Measurements from ENCODE around the gene MAP7D1.
A peak's percentile ranks its signal among the peaks of the same experiment; 100 is the strongest.
"Not testable (repeated sequence)": the region's sequence is repeated elsewhere in the genome, so short reads cannot be mapped to it uniquely, and the experiment has no call there.

The MAP7D1 gene

DNA sequence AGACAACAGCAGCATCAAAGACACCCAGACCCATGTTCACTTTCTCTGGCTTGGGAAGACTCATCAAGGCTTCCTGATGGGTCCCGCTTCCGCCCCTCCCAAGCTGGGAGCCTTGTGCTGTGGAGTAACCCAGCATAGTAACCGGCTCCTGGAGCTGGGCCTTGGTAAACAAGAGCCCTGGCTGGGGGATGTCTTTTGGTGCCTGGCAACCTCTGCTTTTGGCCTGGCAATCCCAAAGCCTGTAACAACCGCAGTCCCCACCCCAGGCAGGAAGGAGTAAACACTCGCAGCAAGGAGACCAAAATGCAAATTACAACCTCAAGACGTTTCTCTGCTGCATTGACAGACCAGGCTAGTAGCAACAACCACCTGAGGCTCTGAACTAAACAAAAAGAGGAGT, 51.4 kb downstream of the MAP7D1 start:
- DNase-seq, result no peak

DNA sequence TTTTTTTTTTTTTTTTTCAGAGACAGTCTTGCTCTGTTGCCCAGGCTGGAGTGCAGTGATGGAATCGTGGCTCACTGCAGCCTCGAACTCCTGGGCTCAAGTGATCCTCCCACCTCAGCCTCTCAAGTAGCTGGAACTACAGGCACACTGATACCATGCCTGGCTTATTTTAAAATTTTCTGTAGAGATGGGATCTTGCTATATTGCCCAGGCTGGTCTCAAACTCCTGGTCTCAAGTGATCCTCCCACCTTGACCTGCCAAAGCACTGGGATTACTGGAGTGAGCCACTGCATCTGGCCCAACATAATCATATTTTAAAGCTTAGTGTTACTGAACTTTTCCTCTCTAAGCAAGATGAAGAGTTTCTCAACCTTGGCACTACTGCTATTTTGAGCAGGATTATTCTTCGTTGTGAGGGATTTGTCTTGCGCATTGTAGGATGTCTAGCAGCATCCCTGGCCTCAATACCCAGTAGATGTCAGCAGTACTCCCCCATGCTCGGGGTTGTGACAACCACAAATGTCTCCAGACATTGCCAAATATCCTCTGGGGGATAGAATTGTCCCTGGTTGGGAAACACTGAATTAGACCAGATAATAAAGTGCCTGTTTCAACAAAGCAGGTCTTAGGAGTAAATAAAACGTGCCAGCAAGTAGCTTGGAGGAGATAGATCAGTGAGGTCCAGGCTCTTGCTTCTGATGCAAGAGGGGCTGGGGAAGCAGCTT, 53.2 kb downstream of the MAP7D1 start:
- no peak for DNase-seq

DNA sequence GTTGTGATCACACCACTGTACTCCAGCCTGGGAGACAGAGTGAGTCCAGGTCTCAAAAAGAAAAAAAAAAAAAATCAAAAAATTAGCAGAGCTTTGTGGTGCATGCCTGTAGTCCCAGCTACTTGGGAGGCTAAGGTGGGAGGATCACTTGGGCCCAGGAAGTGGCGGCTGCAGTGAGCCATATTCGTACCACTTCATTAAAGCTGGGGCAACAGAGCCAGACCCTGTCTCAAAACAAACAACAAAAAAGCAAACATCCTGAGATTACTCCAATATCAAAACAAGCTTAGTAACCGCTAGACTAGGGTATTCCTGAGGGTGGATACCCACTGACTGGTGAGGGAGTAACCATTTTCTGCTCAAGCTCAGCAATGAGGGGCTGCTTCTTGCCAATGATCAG, 55.3 kb downstream of the MAP7D1 start:
- DNase-seq, result no peak

DNA sequence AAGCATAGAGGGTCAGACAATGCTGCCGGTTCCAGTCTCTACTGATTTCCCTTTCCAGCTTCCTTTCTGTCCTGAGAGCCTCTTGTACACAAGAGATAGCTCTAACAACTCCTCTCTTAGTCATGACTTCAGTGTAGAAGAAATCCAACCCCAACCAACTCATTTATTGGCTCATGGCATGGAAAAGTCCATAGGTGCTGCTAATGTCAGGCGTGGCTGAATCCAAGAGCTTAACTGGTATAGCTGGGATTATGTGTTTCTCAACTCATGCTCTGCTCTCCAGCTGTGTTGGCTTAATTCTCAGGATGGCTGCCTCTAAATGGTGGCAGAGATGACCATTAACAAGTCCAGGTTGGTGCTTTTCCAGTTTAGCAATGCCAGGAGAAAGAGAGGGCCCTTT, 55.9 kb downstream of the MAP7D1 start:
- no peak for DNase-seq

DNA sequence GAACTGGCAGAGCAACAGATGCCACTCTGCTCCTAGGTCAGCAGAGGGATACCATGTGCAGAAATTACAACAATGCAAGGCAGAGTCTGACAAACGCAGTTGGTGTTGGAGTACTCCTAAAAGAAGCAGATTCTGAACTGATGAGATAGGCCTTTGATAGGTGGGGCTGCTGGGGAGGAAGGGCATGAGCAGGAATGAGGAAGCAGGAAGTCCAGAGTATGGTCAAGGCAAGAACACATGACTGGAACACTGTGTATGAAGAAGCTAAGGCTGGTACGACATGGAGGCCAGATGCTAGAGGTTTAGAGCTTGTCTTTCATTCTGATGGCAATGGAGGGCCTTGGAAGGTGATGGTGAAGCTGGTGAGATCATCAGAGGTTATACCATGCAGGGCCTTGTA, 56.8 kb downstream of the MAP7D1 start:
- no peak for DNase-seq

DNA sequence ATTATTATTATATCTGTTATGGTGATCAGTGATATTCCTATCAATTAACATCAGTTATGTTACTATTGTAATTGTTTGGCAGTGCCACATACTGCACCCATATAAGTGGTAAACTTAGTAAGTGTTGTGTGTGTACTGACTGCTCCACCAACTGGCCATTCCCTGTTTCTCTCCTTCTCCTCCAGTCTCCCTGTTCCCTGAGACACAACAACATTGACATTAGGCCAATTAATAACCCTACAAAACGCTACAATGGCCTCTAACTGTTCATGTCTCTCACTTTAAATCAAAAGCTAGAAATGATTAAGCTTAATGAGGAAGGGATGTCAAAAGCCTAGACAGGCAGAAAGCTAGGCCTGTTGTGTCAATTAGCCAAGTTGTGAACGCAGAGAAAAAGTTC, 61.7 kb downstream of the MAP7D1 start:
- no peak for DNase-seq

DNA sequence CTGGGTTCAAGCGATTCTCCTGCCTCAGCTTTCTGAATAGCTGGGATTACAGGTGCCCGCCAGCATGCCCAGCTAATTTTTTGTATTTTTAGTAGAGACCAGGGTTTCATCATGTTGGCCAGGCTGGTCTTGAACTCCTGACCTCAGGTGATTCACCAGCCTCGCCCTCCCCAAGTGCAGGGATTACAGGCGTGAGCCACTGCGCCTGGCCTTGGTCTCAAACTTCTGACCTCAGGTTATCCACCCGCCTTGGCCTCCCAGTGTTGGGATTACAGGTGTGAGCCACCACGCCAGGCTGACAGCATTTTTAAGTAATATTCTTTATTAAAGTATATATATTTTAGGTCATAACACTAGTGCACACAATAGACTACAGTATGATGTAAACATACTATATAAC, 65.9 kb downstream of the MAP7D1 start:
- DNase-seq, result not testable (repeated sequence)

DNA sequence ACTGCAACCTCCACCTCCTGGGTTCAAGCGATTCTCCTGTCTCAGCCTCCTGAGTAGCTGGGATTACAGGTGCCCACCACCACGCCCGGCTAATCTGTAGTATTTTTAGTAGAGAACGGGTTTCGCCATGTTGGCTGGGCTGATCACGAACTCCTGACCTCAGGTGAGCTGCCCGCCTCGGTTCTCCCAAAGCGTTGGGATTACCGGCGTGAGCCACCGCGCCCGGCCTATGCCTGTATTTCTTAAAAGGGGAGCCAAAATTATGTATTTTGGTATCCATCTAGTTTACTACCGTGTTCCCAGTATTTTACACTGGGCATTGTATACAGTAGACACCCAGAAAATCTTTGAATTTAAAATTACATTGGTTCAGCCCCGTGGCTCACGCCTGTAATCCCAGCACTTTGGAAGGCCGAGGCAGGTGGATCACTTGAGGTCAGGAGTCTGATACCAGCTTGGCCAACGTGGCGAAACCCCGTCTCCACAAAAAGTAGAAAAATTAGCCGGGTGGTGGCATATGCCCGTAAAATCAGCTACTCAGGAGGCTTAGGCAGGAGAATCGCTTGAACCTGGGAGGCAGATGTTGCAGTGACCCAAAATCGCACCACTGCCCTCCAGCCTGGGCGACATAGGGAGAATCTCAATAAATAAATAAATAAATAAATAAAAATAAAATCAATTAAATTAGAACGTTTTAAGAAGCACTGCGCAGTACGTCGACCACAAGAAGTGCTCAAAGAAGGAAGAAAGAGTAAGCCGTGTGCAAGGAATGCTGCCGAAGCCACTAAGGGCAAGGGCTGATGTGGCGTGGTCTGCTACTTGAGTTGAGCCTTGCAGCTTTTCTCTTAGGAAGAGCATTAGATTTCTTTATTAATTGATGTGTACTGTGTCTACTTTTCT, 66.8 kb downstream of the MAP7D1 start:
- no peak for DNase-seq

DNA sequence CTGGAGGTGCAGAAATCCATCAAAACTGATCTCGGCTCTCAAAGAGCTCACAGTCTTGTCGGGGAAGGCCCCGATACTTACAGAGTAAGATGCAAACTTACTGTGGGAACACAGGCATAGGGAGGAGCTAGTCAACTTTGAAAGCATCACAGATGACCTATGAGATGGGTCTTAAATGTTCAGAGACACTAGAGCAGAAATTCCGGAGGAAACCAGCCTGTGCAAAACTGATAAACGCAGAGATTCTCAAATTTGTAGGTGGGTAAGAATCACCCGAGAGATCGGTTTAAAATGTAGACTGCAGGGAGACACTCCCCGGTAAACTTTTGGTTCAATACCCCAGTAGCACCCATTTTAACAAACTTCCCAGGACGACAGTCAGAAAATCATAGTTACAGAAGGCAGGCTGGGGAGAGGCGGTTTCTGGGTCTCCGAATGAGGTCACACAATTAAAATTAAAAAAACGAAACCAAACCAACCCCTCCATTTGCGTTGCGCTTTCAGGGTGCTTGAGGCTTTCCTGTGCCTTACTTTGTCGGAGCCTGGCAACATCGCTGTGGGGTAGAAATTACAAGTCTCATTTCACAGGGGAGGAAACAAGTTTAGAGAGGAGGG, 67.5 kb downstream of the MAP7D1 start:
- DNase-seq, result peak; percentile 0

DNA sequence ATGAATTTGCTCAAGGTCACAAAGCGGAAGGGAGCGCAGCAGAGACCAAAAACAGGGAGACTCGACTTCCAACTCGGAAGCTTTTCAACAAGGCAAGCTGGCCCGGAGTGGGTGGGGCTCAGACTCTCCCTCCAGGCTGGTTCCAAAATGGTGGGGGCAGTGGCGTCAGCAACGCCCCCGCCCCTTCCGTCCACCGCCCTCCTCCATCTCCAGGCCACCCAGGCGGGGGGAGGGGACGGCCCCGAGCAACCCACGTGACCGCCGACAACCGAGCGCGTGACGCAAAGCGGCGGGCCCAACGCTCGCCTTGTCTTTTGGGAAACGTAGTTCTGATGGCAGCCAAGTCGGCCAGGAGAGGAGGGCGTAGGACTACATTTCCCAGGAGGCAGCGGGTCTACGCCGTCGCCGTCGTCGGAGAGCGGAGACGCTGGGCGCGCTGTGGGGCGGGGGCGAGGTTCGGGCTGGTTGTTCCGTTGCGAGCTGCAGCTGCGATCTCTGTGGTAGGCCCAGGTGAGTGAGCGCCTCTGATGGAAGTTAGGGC, 68.1 kb downstream of the MAP7D1 start, which contains the start of gene THRAP3:
THRAP3 (plus strand) TSS at position 448 of the 541 bp plus-strand sequence. CDS start 58,121 bp downstream, outside the sequence.
- peak; percentile 98 for DNase-seq

DNA sequence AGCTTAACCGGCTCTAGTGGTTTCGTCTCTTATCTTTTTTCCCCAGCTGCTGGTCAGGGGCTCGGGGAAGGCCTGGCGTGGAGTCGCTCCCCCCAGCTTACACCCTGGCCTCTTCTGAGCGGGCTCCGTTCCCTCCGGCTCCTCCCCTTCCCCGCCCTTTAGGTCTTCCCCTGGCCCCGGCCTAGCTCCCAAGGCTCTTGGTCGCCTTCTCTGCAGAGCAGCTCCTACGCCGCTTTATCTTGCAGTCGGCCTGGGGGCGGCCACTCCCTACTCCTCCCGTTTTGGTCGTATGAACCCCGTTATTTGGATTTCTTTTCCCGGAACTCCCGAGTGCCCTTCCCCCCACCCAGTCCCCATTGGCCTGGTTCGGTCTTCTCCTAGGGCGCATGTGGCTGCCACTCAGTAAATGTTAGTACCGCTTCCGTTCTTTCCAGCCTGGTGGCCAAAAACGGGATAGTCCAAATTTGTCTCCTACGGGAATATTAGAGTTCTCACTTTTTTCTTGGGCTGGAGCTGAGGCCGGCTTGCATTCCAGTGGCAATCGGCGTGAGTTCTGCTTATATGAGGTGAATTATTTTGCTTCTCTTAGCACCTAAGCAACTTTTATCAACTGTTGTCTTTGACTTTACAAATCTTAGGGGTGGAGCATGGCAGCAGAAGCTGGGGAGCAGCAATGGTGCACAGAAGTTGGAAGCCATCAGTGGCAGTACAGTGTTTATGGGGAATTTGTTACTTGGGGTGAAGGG, 68.8 kb downstream of the MAP7D1 start:
- peak; percentile 67 for DNase-seq

DNA sequence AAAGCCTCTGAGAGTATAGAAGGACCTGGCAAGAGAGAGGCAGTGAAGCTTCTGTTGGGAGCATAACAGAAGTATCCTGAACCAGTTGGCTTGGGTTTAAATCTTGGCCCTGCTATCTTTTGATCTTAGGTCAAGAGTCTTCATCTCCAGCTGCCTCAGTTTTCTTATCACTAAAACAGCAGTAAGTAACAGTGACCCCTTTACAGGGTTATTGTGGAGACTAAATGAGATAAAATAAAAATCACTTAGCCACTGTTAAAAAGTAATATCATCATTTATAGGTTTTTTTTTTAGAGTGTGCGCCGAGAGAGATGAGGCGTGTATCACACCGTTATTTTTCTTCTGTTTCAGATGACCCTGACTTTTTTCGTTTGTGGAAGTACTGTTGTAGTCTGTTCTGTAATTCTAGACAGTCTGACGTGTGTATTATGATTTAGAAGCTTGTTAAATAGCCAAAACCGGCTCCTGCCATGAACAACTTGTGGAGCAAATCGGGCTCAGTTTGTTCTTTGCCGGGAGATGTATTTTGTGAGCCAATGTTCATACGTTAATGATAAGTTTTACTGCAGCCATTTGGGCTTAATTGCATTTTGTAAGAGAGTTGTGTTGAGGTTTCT, 69.4 kb downstream of the MAP7D1 start:
- no peak for DNase-seq

DNA sequence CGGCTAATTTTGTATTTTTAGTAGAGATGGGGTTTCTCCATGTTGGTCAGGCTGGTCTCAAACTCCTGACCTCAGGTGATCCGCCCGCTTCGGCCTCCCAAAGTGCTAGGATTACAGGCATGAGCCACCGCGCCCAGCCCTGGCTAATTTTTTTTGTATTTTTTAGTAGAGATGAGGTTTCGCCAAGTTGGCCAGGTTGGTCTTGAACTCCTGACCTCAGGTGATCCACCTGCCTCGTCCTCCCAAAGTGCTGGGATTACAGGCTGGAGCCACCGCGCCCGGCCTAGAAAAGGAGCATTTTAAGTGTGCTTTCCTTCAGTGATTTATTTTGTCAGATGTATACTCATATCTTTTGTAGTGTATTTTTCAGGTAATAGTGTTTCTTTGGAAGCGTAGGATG, 74.3 kb downstream of the MAP7D1 start:
- not testable (repeated sequence) for DNase-seq

Data from activated T-cell treated with anti-CD3 and anti-CD28 coated beads for 4 hours (primary cell).